HG03103 (cell line): ENCODE results near the gene ESYT2.

Source experiments
- ATAC-seq: cut with Tn5 transposase; IDR thresholded peaks from one replicate; pipeline ENCODE4 v1.9.1; 2021; ENCODE audit warnings: low read depth; ENCODE audit not compliant: unreplicated experiment

The ESYT2 gene

GRCh38 chr7:158828133-158829020 is 932 bp downstream of the ESYT2 start:
- no peak for ATAC-seq

- ATAC-seq: no peak
Observed at GRCh38 chr7:158827411-158828132, 1.7 kb downstream of the ESYT2 start.

- no peak for ATAC-seq
Observed at GRCh38 chr7:158825628-158826289, 3.5 kb downstream of the ESYT2 start.

GRCh38 chr7:158824028-158824427 is 5.3 kb downstream of the ESYT2 start:
- peak; percentile 81 for ATAC-seq

GRCh38 chr7:158821171-158822031 is 7.9 kb downstream of the ESYT2 start:
- ATAC-seq: no peak

GRCh38 chr7:158820656-158821055 is 8.7 kb downstream of the ESYT2 start:
- no peak for ATAC-seq

- ATAC-seq: no peak
Observed at GRCh38 chr7:158819571-158820203, 9.6 kb downstream of the ESYT2 start.

GRCh38 chr7:158818325-158819213 is 10.7 kb downstream of the ESYT2 start:
- peak; percentile 87 for ATAC-seq

- ATAC-seq: no peak
Observed at GRCh38 chr7:158816995-158817394, 12.3 kb downstream of the ESYT2 start.

GRCh38 chr7:158816271-158816670 is 13.0 kb downstream of the ESYT2 start:
- no peak for ATAC-seq

- ATAC-seq: no peak
Observed at GRCh38 chr7:158815800-158816128, 13.5 kb downstream of the ESYT2 start.

- ATAC-seq: no peak
Observed at GRCh38 chr7:158815083-158815799, 14.1 kb downstream of the ESYT2 start.

GRCh38 chr7:158814637-158815036 is 14.7 kb downstream of the ESYT2 start:
- ATAC-seq: no peak

GRCh38 chr7:158812684-158813083 is 16.6 kb downstream of the ESYT2 start:
- ATAC-seq: no peak

- no peak for ATAC-seq
Observed at GRCh38 chr7:158811894-158812293, 17.4 kb downstream of the ESYT2 start.

GRCh38 chr7:158811461-158811860 is 17.8 kb downstream of the ESYT2 start:
- ATAC-seq: no peak

GRCh38 chr7:158810846-158811245 is 18.5 kb downstream of the ESYT2 start:
- ATAC-seq: no peak

GRCh38 chr7:158809596-158809995 is 19.7 kb downstream of the ESYT2 start:
- ATAC-seq: peak; percentile 93
